Measurements from ENCODE around the gene KCTD17. TPM values are rescaled to one million over a fixed set of nuclear protein-coding genes. Genes with fewer than 3 reads are reported as not detected.

The KCTD17 gene
- total and polyA plus RNA-seq, 2 of the 13 experiments (the other 11 are each of a cell fraction or from before 2014, with no cell fraction given) = 5.3 to 11.7 TPM

GRCh38 chr22:37020192-37020479, 31.4 kb upstream of the KCTD17 start (continued):
- TF ChIP-seq FUBP1 (CRISPR knock-in tag; IDR thresholded peaks at IDR 0.05; ENCODE audit: borderline replicate concordance) (no peak), ZIK1 (CRISPR knock-in tag; IDR thresholded peaks at IDR 0.05; ENCODE audit: borderline replicate concordance, low read depth) (no peak), GABPA (IDR thresholded peaks at IDR 0.05; ENCODE audit: low read depth, low read length) (no peak), GABPA (CRISPR knock-in tag; IDR thresholded peaks at IDR 0.05; ENCODE audit: low read depth) (no peak), MBD4 (IDR thresholded peaks at IDR 0.05; ENCODE audit: borderline replicate concordance, low read length) (no peak), ZNF143 (CRISPR knock-in tag; IDR thresholded peaks at IDR 0.05) (no peak), ARNT2 (CRISPR knock-in tag; IDR thresholded peaks at IDR 0.05; ENCODE audit: low read depth) (no peak), ZNF407 (CRISPR knock-in tag; IDR thresholded peaks at IDR 0.05; ENCODE audit: not compliant biosample characterization) (no peak), ZNF460 (CRISPR knock-in tag; IDR thresholded peaks at IDR 0.05; ENCODE audit: borderline replicate concordance) (no peak), HINFP (CRISPR knock-in tag; IDR thresholded peaks at IDR 0.05; ENCODE audit: low read depth) (no peak), RFXAP (CRISPR knock-in tag; IDR thresholded peaks at IDR 0.05; ENCODE audit: borderline replicate concordance) (no peak), CBX1 (IDR thresholded peaks at IDR 0.05; ENCODE audit: low read depth) (no peak), GTF3A (CRISPR knock-in tag; conservative IDR thresholded peaks at IDR 0.05) (no peak), ZNF839 (CRISPR knock-in tag; IDR thresholded peaks at IDR 0.05; ENCODE audit: borderline replicate concordance) (no peak), ZNF605 (CRISPR knock-in tag; IDR thresholded peaks at IDR 0.05) (no peak), ZNF704 (CRISPR knock-in tag; IDR thresholded peaks at IDR 0.05; ENCODE audit: borderline replicate concordance) (no peak), FOXJ3 (CRISPR knock-in tag; IDR thresholded peaks at IDR 0.05; ENCODE audit: borderline replicate concordance) (no peak), ZNF468 (CRISPR knock-in tag; IDR thresholded peaks at IDR 0.05) (no peak), ZNF577 (CRISPR knock-in tag; IDR thresholded peaks at IDR 0.05; ENCODE audit: borderline replicate concordance, low read depth) (no peak)
